ENCODE measurements around the gene LTBR. TPM values are rescaled to one million over a fixed set of nuclear protein-coding genes. Genes with fewer than 3 reads are reported as not detected.
A peak's percentile ranks its signal among the peaks of the same experiment; 100 is the strongest.

LTBR gene
- total RNA-seq, 2 experiments from 2014 or later, result 1.5 to 1.6 TPM

DNA sequence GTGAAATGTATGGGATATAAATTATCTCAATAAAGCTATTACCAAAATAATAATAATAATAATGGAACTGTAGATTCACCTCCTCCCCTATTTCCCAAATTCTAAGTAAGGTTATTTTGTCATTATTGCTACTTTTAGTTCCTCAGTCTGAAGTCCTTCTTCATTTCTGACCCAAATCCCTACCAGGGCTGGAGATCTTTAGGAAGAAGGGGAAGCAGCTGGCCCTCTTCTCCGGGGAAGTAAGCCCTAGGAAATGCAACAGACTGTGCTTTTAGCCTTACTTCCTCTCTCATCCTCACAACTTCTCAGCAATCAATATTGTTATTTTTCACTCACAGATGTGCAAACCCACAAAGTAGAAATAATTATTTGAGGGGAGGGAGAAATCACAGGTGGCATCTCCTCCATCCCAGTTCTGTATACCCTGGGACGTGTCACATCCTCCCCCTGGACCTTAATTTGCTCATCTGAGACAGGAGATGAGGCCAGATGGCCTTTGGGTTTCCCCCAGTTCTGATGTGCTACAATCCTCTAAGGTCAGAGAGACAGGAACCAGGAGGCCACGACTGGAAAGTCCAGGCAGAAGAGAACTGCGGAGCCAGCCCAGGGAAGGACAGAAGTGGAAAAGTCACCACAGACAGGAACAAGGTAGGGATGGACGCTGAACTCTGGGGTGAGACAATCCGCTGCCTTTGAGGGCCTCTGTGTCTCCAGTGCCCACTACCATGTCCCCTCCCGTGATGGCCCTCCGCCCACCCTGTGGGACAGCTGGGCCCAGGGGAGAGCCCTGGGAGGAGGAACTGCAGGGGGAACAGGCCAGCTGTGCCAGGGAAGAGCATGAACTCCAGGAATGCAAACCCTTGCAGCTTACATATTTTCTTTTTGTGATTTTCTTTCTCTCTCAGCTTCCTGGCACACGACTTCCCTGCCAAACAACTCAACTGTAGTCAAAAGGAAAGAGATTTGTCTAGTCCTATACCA lies 31.5 kb upstream of the LTBR start:
- Mint-ChIP-seq H3K27me3 (no peaks in the 10 kb centered on the region), H3K4me1 (ENCODE audit: low read depth) (peaks cover 9% of the 10 kb centered on the region), H3K9me3 (no peaks in the 10 kb centered on the region), H3K36me3 (ENCODE audit: low read depth) (no peaks in the 10 kb centered on the region), H3K27ac (no peak overlapping the region), H3K4me3 (no peak overlapping the region)
- ATAC-seq, result no peak
- ChIA-PET POLR2A (interaction anchor here (0.6 to 1.3 kb wide), 4 partner anchors 13 to 189 kb away, joined by 3 to 4 read pairs (median 4); no protein-coding TSS in a partner anchor), CTCF (interaction anchor here (0.6 to 1.8 kb wide), 5 partner anchors 10 to 113 kb away, joined by 3 to 5 read pairs (median 3); no protein-coding TSS in a partner anchor)
- intact Hi-C loops (cut with micrococcal nuclease), result no loop called here
- TF ChIP-seq, protein P1, sequence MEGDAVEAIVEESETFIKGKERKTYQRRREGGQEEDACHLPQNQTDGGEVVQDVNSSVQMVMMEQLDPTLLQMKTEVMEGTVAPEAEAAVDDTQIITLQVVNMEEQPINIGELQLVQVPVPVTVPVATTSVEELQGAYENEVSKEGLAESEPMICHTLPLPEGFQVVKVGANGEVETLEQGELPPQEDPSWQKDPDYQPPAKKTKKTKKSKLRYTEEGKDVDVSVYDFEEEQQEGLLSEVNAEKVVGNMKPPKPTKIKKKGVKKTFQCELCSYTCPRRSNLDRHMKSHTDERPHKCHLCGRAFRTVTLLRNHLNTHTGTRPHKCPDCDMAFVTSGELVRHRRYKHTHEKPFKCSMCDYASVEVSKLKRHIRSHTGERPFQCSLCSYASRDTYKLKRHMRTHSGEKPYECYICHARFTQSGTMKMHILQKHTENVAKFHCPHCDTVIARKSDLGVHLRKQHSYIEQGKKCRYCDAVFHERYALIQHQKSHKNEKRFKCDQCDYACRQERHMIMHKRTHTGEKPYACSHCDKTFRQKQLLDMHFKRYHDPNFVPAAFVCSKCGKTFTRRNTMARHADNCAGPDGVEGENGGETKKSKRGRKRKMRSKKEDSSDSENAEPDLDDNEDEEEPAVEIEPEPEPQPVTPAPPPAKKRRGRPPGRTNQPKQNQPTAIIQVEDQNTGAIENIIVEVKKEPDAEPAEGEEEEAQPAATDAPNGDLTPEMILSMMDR (IDR thresholded peaks at IDR 0.05), result no peak
- DNase-seq, result no peak

DNA sequence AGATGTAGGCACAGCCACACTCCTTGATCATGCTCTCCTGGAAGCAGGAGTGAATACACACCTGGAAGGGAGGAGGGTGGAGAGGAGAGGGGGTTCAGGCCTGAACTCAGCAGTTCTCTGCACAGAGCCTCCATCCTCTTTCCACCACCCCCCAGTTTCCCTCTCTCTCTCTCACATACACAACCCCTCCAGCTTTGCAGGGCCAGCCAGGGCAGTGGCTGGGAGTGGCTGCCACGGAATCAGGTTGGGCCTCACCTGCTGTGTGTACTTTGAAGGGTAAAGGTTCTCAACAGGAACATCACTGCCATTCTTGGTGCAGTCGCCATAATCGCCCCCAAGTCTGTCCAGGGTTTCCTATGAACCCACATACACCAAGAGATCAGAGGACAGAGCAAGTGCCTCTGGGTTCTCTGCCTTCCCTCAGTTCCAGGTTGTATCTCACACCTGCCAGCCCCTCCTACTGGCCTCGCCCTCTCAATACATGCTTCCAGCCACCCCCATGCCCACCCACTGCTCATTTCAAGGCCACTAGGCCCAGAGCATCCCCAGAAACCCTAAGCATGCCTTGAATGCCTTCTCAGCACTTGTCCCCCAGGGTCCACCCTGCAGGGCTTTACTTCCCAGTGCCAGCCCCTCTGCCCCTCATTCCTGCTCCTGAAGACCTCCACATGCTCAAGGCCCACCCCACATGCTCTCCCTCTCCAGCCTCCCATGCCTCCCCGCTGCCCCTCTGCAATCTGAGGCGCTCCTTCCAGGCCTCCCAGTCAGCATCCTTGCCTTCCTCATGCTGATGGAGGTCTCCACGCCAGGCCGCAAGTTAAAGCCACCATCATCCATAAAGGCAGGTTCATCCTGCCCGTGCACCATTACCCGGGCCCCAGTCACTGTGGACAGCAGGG lies 29.2 kb upstream of the LTBR start:
- ChIA-PET POLR2A (interaction anchor here (1.6 kb wide), 1 partner anchor 15 kb away, joined by 6 read pairs; no protein-coding TSS in a partner anchor), CTCF (interaction anchor here (1.6 to 3.7 kb wide), 2 partner anchors 13 to 19 kb away, joined by 4 to 11 read pairs; no protein-coding TSS in a partner anchor)
- Mint-ChIP-seq H3K27me3 (no peaks in the 10 kb centered on the region), H3K4me3 (no peak overlapping the region), H3K4me1 (ENCODE audit: low read depth) (peaks cover 7% of the 10 kb centered on the region), H3K36me3 (ENCODE audit: low read depth) (no peaks in the 10 kb centered on the region), H3K27ac (no peak overlapping the region), H3K9me3 (no peaks in the 10 kb centered on the region)
- TF ChIP-seq, protein P1 (IDR thresholded peaks at IDR 0.05), result no peak
- intact Hi-C loops (cut with micrococcal nuclease), result no loop called here
- ATAC-seq (peak; percentile 30), DNase-seq (no peak)

DNA sequence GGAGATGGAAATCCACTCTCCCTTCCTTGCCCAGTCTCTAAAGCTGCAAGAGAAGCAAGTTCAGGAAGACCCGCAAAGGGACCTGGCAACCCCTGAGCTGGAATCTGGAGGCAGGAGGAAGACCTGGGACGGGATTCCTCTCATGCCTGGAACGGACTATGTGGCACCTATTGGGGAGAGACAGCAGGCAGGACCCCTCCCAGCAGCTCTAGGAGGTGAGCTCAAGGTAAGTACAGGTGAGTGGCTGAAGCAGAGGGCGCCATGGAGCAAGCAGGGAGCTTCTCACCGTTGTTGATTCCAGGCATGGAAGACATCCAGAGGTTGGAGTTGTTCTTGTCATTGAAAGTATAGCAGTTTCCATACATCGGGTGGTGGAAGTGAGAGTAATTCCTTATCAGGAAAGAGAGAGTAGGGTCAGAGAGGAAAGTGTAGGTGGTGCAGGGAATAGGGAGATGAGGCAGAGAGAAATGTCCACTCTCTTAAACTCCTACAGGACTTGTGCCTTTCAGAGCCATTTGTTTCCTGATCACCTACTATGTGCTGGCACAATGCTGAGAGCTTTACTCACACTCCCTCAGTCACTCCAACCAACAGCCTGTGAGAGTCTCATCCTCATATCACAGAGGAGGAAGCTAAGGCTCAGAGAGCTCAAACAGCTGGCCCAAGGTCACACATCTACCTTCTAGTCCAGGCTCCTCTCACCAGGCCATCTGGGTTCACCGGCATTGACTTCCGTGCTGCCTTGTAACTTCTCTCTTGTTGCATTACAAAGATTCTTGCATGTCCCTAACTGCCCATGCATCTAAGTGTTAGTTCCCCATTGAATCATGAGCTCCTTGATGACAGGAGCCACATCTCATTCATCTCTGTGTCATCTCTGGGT lies 28.2 kb upstream of the LTBR start:
- intact Hi-C loops (cut with micrococcal nuclease), result no loop called here
- no peak overlapping the region for H3K4me3 Mint-ChIP-seq
- POLR2A ChIA-PET, result interaction anchor here (1.1 to 1.6 kb wide), 2 partner anchors 10 to 16 kb away, joined by 3 to 6 read pairs; no protein-coding TSS in a partner anchor

DNA sequence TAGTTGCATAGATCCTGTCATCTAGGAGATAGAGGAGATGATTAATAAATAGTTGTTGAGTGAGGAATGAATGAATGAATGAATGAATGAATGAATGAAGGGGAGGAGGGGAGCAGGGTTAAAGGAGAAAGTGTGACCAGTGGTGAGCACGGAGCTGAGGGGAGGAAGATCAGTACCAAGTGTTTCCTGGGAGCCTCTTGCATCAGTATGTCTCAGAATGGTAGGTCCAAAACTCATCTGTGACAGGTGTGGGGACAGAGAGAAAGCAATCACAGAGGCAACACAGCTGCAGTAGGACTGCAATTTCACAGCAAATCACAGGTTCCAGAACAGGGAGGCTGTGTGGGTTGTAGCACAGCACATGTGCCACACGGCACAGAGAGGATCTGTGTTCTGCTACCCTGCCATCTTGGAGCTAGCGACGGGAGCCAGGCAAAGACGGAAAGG lies 27.6 kb upstream of the LTBR start:
- no peak overlapping the region for H3K4me3 Mint-ChIP-seq

More for the DNA sequence above, 28.2 kb upstream of the LTBR start:
- CTCF ChIA-PET, result interaction anchor here (0.9 to 3.7 kb wide), 6 partner anchors 10 to 32 kb away, joined by 3 to 11 read pairs (median 4); no protein-coding TSS in a partner anchor
- no peaks in the 10 kb centered on the region for H3K36me3 Mint-ChIP-seq (ENCODE audit: low read depth)
- DNase-seq (no peak), ATAC-seq (no peak)
- H3K9me3 Mint-ChIP-seq, result no peaks in the 10 kb centered on the region
- no peak overlapping the region for H3K27ac Mint-ChIP-seq
- TF ChIP-seq, protein P1 (IDR thresholded peaks at IDR 0.05), result no peak
- peaks cover 13% of the 10 kb centered on the region for H3K4me1 Mint-ChIP-seq (ENCODE audit: low read depth)
- no peaks in the 10 kb centered on the region for H3K27me3 Mint-ChIP-seq

More for the DNA sequence above, 27.6 kb upstream of the LTBR start:
- ATAC-seq (no peak), DNase-seq (no peak)
- Mint-ChIP-seq H3K9me3 (no peaks in the 10 kb centered on the region), H3K36me3 (ENCODE audit: low read depth) (no peaks in the 10 kb centered on the region), H3K4me1 (ENCODE audit: low read depth) (peaks cover 17% of the 10 kb centered on the region), H3K27ac (no peak overlapping the region), H3K27me3 (no peaks in the 10 kb centered on the region)
- intact Hi-C loops (cut with micrococcal nuclease), result no loop called here
- ChIA-PET POLR2A (interaction anchor here (0.6 to 1.6 kb wide), 3 partner anchors 10 to 121 kb away, joined by 3 to 6 read pairs (median 3); no protein-coding TSS in a partner anchor), CTCF (interaction anchor here (0.9 to 3.7 kb wide), 6 partner anchors 10 to 33 kb away, joined by 3 to 11 read pairs (median 4); no protein-coding TSS in a partner anchor)
- TF ChIP-seq, protein P1 (IDR thresholded peaks at IDR 0.05), result no peak

Measured in activated CD8-positive, alpha-beta T cell treated with anti-CD3 and anti-CD28 coated beads for 36 hours (primary cell).